ENCODE results near the gene COL13A1.

Gene COL13A1

GRCh38 chr10:69825604-69826003 is 23.9 kb downstream of the COL13A1 start:
- no peak for DNase-seq

GRCh38 chr10:69826094-69826493 is 24.4 kb downstream of the COL13A1 start:
- DNase-seq, result no peak

GRCh38 chr10:69826789-69827554 is 25.3 kb downstream of the COL13A1 start:
- no peak for DNase-seq

- DNase-seq, result no peak
Observed at GRCh38 chr10:69828144-69828870, 26.6 kb downstream of the COL13A1 start.

- no peak for DNase-seq
Observed at GRCh38 chr10:69829775-69830174, 28.1 kb downstream of the COL13A1 start.

GRCh38 chr10:69831231-69831855 is 29.6 kb downstream of the COL13A1 start:
- no peak for DNase-seq

- DNase-seq, result no peak
Observed at GRCh38 chr10:69835233-69835632, 33.5 kb downstream of the COL13A1 start.

GRCh38 chr10:69835875-69836730 is 34.4 kb downstream of the COL13A1 start:
- no peak for DNase-seq

GRCh38 chr10:69836731-69837030 is 35.0 kb downstream of the COL13A1 start:
- DNase-seq, result no peak

GRCh38 chr10:69837261-69837660 is 35.6 kb downstream of the COL13A1 start:
- DNase-seq, result no peak

- no peak for DNase-seq
Observed at GRCh38 chr10:69838418-69838817, 36.7 kb downstream of the COL13A1 start.

- DNase-seq, result no peak
Observed at GRCh38 chr10:69838853-69839252, 37.1 kb downstream of the COL13A1 start.

GRCh38 chr10:69839696-69840345 is 38.1 kb downstream of the COL13A1 start:
- DNase-seq, result no peak

GRCh38 chr10:69840773-69841172 is 39.1 kb downstream of the COL13A1 start:
- no peak for DNase-seq

- no peak for DNase-seq
Observed at GRCh38 chr10:69842020-69842419, 40.3 kb downstream of the COL13A1 start.

- DNase-seq, result no peak
Observed at GRCh38 chr10:69842882-69843281, 41.2 kb downstream of the COL13A1 start.

GRCh38 chr10:69843923-69844322 is 42.2 kb downstream of the COL13A1 start:
- DNase-seq, result no peak

GRCh38 chr10:69844698-69845097 is 43.0 kb downstream of the COL13A1 start:
- no peak for DNase-seq

GRCh38 chr10:69845574-69846292 is 44.0 kb downstream of the COL13A1 start:
- no peak for DNase-seq

- no peak for DNase-seq
Observed at GRCh38 chr10:69846293-69846921, 44.7 kb downstream of the COL13A1 start.

GRCh38 chr10:69847458-69847857 is 45.8 kb downstream of the COL13A1 start:
- no peak for DNase-seq

All from NCI-H1436 (cell line).